Testis (tissue), 2 donors: ENCODE measurements around the gene TCF20.

Experiments
- POLR2A ChIP-seq: fragments of 450-650 bp; IDR thresholded peaks from one replicate; pipeline ENCODE4 v1.6.1; 2017; ENCODE audit warnings: antibody characterized with exemption, mild to moderate bottlenecking, moderate library complexity
- TF ChIP-seq, protein P1 (sequence below), 3 experiments: fragments of 450-650 bp in 2 of 3; fragments of 200-600 bp in 1 of 3; sonication (generic) in 1 of 3; IDR thresholded peaks; one replicate each; pipeline ENCODE4 v1.5.1; 2016 to 2019; ENCODE audit warnings: antibody characterized with exemption in 3 of 3, mild to moderate bottlenecking in 2 of 3, moderate library complexity in 1 of 3

DNA sequence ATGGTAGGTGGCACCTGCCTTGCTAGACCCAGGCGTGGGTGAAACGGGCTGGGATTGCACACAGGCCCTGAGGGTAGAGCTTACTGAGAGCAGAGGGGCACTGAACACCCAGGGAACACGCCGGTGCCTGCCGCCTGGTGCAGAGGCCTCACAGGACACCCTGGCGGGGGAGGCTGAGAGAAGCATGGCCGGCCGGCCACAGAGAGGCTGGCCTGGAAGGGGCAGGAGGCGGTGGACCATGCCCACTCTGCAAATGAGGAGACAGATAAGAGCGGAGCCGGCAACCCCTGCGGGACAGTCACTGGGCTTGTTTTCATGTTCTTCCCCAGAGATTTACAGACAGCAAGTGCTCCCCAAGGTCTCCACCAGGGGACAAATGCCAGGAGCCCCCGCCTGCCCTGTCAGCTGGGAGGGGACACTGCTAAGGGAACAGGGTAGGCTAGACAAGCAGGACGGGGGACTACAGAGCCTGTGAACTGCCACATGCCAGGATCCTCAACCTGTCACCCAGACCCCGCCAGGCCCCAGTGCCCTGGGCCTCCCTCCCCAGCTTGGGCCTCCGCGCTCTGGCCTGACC is 38.5 kb upstream of the TCF20 start:
- TF ChIP-seq, protein P1, sequence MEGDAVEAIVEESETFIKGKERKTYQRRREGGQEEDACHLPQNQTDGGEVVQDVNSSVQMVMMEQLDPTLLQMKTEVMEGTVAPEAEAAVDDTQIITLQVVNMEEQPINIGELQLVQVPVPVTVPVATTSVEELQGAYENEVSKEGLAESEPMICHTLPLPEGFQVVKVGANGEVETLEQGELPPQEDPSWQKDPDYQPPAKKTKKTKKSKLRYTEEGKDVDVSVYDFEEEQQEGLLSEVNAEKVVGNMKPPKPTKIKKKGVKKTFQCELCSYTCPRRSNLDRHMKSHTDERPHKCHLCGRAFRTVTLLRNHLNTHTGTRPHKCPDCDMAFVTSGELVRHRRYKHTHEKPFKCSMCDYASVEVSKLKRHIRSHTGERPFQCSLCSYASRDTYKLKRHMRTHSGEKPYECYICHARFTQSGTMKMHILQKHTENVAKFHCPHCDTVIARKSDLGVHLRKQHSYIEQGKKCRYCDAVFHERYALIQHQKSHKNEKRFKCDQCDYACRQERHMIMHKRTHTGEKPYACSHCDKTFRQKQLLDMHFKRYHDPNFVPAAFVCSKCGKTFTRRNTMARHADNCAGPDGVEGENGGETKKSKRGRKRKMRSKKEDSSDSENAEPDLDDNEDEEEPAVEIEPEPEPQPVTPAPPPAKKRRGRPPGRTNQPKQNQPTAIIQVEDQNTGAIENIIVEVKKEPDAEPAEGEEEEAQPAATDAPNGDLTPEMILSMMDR (IDR thresholded peaks at IDR 0.05) = no peak
- no peak for TF ChIP-seq POLR2A
